Stimulated activated naive CD8-positive, alpha-beta T cell treated with anti-CD3 and anti-CD28 coated beads, Interleukin-15, amount 100 ng/mL, for 72 hours (primary cell): Measurements from ENCODE around the gene NCOA5.

ENCODE experiments used
- ATAC-seq: fragments of 150-1000 bp; cut with Tn5 transposase; 2 replicates; pipeline ENCODE4 v1.10.0; 2021; ENCODE audit warnings: mild to moderate bottlenecking, moderate library complexity
- DNase-seq, 2 donors: peaks; one replicate each; pipeline ENCODE4 v3.0.0; 2021 to 2022
- H3K27ac Mint-ChIP-seq, 2 donors: one replicate each; pipeline ENCODE4 v1.8.0; 2022; ENCODE audit warnings: mild to moderate bottlenecking in 2 of 2, mixed read lengths in 2 of 2, moderate library complexity in 2 of 2
- H3K27me3 Mint-ChIP-seq: one replicate; pipeline ENCODE4 v1.8.0; 2022; ENCODE audit warnings: mixed read lengths
- H3K4me1 Mint-ChIP-seq: one replicate; pipeline ENCODE4 v1.8.0; 2022; ENCODE audit warnings: mild to moderate bottlenecking, mixed read lengths
- H3K4me3 Mint-ChIP-seq, 2 donors: one replicate each; pipeline ENCODE4 v1.8.0; 2022; ENCODE audit warnings: mild to moderate bottlenecking in 2 of 2, mixed read lengths in 2 of 2, moderate library complexity in 1 of 2
- H3K9me3 Mint-ChIP-seq, 2 donors: one replicate each; pipeline ENCODE4 v1.8.0; 2022; ENCODE audit warnings: mixed read lengths in 2 of 2

NCOA5 gene

DNA sequence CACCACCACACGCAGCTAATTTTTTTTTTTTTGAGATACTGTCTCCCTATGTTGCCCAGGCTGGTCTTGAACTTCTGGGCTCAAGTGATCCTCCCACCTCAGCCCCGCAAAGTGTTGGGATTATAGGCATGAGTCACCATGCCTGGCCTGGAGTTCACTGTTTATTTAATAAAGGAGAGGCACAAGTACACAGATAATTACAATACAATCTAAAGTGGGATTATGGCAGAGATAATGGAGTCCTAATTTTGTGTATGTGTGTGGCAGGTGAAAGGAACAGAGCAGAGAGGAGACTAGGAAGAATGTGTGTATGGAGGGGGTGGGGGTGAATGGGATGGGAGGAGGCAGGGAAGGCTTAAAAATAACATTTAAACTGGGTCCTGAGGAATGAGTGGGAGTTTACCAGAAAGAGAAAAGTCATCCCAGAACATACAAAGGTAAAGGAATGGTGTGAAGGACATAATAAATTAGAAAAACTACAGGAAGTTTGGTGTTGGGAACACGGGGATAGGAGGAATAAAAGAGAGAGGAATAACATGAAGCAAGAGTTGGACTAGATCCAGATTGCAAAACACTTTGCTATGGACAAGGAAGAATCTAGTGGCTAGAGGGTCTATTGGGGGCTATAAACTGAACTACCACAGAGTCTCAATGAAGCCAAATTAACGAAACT lies 4.4 kb downstream of the NCOA5 start:
- Mint-ChIP-seq H3K4me3 (no peak overlapping the region), H3K4me1 (peaks cover 65% of the 10 kb centered on the region), H3K27ac (no peak overlapping the region), H3K9me3 (no peaks in the 10 kb centered on the region), H3K27me3 (no peaks in the 10 kb centered on the region)
- DNase-seq (no peak), ATAC-seq (no peak)

DNA sequence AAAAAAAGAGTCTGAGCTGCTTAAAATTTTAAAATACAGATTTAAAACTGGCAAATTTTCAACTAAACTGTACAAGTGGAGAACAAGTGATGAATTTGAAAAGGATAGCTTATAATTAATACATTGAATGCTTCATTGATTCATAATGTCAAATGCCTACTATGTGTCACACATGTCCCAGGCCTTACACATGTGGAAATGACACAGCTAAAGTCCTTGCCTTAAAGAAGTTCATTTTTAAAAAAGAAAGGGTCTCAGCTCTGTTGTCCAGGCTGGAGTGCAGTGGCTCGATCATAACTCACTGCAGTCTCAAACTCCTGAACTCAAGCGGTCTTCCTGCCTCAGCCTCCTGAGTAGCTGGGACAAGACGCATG lies 5.0 kb downstream of the NCOA5 start:
- ATAC-seq, result no peak
- H3K27me3 Mint-ChIP-seq, result no peaks in the 10 kb centered on the region
- no peaks in the 10 kb centered on the region for H3K9me3 Mint-ChIP-seq
- H3K27ac Mint-ChIP-seq, result no peak overlapping the region
- DNase-seq, result no peak
- H3K4me3 Mint-ChIP-seq, result no peak overlapping the region
- H3K4me1 Mint-ChIP-seq, result peaks cover 60% of the 10 kb centered on the region

DNA sequence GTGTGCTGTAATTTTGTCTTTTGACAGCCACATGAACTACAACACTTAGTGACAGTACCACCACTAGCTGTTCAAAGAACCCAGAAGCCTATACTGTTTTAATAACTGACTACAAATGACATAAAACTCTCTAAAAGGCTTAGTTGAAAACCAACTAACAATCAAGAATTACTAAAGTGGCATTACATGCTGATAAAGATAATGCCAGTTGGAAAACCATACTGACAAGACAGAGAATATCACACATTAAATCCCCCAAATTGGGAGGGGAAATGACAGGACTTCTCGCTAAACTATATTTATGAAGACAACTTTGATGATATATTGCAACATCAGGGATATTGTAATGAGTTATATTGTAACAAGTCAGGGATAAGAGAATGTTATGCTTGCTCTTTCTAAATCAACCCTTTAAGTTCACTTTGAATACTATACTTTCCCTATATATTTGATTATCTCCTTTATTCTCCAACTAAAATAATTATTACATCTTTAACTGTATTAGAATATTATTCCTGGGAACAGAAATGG lies 6.2 kb downstream of the NCOA5 start:
- H3K27ac Mint-ChIP-seq, result no peak overlapping the region

DNA sequence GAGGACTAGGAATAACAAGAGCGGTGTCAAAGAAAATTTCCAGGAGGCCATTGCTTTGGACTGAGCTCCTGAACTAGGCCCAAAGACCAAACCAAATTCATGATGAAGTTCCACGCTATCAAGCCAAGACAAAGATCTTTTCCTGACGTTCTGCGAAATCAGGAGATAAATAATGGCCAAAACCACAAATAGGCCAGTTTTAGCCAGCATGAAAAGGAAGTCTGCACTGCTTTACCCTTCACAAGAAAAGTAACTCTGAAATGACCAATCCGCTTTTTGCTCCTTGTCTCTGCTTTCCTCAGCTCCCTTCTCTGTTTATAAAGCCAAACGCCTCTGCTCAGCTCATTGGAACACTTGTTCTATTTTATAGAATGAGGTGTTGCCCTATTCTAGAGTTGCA lies 6.7 kb downstream of the NCOA5 start:
- H3K9me3 Mint-ChIP-seq, result no peaks in the 10 kb centered on the region
- peaks cover 55% of the 10 kb centered on the region for H3K4me1 Mint-ChIP-seq
- DNase-seq (no peak), ATAC-seq (no peak)
- no peak overlapping the region for H3K27ac Mint-ChIP-seq
- no peaks in the 10 kb centered on the region for H3K27me3 Mint-ChIP-seq
- H3K4me3 Mint-ChIP-seq, result no peak overlapping the region

More for the DNA sequence above, 6.2 kb downstream of the NCOA5 start:
- no peaks in the 10 kb centered on the region for H3K27me3 Mint-ChIP-seq
- ATAC-seq (no peak), DNase-seq (no peak)
- no peaks in the 10 kb centered on the region for H3K9me3 Mint-ChIP-seq
- peaks cover 60% of the 10 kb centered on the region for H3K4me1 Mint-ChIP-seq
- H3K4me3 Mint-ChIP-seq, result no peak overlapping the region

DNA sequence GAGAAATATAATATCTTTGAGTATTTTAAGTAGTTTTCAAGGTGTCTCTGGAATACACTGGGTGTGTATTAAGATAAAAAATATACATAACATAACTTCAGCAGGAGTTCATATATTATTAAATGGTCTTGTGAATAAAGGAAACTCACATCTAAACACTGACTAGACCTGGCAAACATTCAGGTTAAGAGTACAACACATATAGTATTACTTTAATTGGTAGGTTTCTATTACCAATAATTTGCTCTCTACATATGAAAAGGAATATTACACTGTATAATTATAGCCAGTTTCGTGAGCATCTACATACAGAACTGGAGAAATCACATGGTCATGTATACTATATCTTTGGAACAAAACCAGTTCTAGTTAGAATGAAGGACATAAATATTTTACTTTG lies 8.7 kb downstream of the NCOA5 start:
- H3K27me3 Mint-ChIP-seq, result no peaks in the 10 kb centered on the region
- DNase-seq (no peak), ATAC-seq (no peak)
- no peaks in the 10 kb centered on the region for H3K9me3 Mint-ChIP-seq
- H3K27ac Mint-ChIP-seq, result no peak overlapping the region
- peaks cover 34% of the 10 kb centered on the region for H3K4me1 Mint-ChIP-seq
- no peak overlapping the region for H3K4me3 Mint-ChIP-seq

DNA sequence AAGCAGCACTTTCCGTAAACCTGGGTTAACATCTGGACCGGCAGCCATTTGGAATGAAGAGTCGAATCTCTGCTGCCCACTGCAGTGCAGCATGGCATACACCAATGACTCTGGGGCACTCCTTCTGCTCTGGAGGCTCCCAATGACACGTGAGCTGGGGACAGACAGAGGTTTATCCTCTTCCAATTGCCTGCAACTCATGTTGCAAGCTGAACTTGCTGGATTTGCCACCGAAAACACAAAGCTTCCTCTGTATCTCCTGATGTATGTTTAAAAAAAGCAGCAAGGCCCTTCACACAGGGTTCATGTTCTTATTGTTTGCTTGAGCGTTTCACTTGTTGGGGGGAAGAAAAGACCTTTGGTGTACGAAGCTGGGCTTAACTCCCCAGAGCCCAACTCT lies 10.8 kb downstream of the NCOA5 start:
- H3K27me3 Mint-ChIP-seq, result no peaks in the 10 kb centered on the region
- DNase-seq (no peak), ATAC-seq (no peak)
- H3K4me1 Mint-ChIP-seq, result peaks cover 15% of the 10 kb centered on the region
- H3K27ac Mint-ChIP-seq, result no peak overlapping the region
- H3K4me3 Mint-ChIP-seq, result no peak overlapping the region
- no peaks in the 10 kb centered on the region for H3K9me3 Mint-ChIP-seq

DNA sequence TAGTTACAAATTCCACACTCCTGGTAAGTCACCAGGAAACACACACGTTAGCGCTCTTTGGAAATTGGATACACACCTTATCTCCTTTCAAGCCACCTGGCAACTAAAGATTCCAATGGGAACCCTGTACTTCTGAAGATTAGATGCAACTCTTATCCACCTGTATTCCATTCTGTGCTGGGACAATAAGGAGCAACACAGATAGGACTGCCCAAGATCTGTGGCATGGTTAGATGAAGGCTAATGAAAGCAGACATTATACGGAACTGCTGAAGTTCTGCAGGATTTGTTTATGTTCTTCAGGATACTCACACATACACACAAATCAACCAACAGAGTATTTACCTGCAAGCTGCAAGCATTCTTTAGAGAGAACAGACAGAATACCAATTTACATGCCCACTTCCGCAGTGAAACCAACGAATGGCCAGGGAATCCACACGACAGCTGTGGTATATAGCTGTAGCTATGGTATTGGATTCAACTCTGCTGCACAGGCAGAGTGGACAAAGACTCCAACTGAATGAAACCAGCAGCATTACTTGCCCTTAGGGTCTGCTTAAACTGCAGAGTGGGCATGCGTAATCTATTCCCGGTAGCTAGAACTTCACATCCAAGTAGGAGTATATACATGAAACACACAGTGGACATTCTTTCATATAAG lies 12.0 kb downstream of the NCOA5 start:
- DNase-seq (no peak), ATAC-seq (no peak)
- Mint-ChIP-seq H3K9me3 (no peaks in the 10 kb centered on the region), H3K27ac (no peak overlapping the region), H3K4me3 (no peak overlapping the region), H3K4me1 (peaks cover 6% of the 10 kb centered on the region), H3K27me3 (no peaks in the 10 kb centered on the region)

DNA sequence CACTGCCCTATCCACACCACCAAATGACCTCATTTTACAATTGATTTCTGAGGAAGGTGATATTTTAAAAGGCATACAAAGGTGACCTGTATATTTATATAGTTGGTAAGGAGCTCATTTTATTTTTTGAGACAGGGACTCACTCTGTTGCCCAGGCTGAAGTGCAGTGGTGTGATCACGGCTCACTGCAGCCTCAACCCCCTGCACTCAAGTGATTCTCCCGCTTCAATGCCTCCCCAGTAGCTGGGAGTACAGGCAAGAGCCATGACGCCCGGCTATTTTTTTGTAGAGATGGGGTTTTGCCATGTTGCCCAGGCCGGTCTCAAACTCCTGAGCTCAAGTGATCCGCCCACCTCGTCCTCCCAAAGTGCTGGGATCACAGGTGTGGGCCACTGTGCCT lies 13.0 kb downstream of the NCOA5 start:
- H3K27ac Mint-ChIP-seq, result no peak overlapping the region
- no peak overlapping the region for H3K4me3 Mint-ChIP-seq
- ATAC-seq (no peak), DNase-seq (no peak)
- no peaks in the 10 kb centered on the region for H3K27me3 Mint-ChIP-seq
- no peaks in the 10 kb centered on the region for H3K4me1 Mint-ChIP-seq
- no peaks in the 10 kb centered on the region for H3K9me3 Mint-ChIP-seq

DNA sequence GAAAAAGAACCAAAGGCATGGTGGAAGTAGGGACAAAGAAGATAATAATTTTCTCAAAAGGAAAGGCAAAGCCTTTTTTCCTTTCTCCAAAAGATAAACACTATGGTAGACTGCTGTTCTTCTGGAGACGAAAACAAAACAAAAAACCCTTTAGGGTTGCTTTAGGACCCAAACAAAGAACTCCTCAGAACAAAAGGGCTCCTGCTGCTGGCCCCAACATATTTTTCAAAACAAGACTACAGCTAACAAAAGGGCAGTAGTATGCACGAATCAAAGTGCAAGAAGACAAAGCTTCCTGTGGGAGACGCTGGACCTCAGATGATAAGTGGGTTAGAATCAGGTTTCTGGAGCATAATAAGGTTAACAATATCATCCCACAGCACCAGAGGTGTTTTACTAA lies 15.8 kb downstream of the NCOA5 start:
- Mint-ChIP-seq H3K27me3 (no peaks in the 10 kb centered on the region), H3K4me1 (no peaks in the 10 kb centered on the region), H3K27ac (no peak overlapping the region), H3K9me3 (no peaks in the 10 kb centered on the region), H3K4me3 (no peak overlapping the region)
- no peak for ATAC-seq
- DNase-seq, result no peak

DNA sequence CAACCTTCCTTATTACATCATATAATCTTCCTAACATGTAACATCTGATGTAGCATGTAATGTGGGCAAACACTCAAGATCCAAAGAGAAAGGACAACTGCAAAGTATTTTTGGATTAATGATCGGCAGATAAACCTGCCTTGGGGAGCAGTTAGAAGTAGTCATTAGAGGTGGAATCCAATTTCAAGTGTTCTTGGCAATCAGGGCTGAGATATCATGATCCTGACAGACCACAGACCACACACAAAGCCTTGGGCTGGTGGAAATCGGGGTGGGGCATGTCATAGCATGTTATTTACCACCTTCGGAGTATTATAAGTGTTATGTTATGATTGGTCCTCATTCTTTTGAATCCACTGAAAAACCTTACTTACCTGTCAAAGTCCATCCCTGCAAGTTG lies 16.3 kb downstream of the NCOA5 start:
- H3K4me3 Mint-ChIP-seq, result no peak overlapping the region
- no peaks in the 10 kb centered on the region for H3K27me3 Mint-ChIP-seq
- no peak for DNase-seq
- no peaks in the 10 kb centered on the region for H3K9me3 Mint-ChIP-seq
- no peak overlapping the region for H3K27ac Mint-ChIP-seq
- no peaks in the 10 kb centered on the region for H3K4me1 Mint-ChIP-seq
- ATAC-seq, result no peak

DNA sequence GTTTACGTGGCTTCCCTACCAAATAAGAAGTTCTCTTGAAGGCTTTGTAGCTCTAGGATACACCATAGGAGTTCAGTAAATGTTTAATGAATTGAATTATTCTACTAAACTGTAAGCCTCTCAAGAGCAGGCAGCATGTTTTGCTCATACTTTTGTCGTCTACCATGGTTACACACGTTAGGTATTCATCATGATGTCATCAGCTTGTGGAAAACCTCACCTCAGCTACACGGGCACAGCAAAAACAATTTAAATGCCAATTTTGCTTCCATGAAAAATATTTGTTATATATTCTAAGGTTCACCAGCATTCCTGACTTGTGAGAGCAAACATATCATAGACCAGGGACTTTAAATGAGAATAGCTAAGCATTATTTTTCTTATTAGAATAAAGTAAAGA lies 16.7 kb downstream of the NCOA5 start:
- DNase-seq, result no peak
- Mint-ChIP-seq H3K27ac (no peak overlapping the region), H3K27me3 (no peaks in the 10 kb centered on the region), H3K9me3 (no peaks in the 10 kb centered on the region), H3K4me1 (no peaks in the 10 kb centered on the region), H3K4me3 (no peak overlapping the region)
- ATAC-seq, result no peak

DNA sequence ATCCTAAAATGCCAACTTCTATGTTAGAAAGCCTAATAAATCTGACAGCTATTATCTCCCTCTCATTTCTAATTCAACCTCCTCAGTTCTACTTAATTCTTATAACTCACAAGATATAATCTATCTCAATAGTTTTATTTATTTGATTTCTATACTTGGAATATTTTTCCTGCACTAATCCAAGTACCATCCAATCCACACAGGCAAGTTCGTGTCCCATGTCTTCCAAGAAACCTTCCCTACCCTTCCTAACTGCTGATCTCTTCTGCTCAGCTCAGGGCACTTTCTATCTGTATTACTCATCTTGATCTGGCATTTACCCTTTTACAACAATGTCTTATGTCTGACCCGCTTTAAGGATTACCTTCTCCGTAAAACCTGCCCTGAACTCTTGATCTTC lies 18.2 kb downstream of the NCOA5 start:
- no peak overlapping the region for H3K27ac Mint-ChIP-seq
- H3K4me1 Mint-ChIP-seq, result no peaks in the 10 kb centered on the region
- H3K9me3 Mint-ChIP-seq, result no peaks in the 10 kb centered on the region
- no peak for DNase-seq
- no peak overlapping the region for H3K4me3 Mint-ChIP-seq
- H3K27me3 Mint-ChIP-seq, result no peaks in the 10 kb centered on the region
- no peak for ATAC-seq

DNA sequence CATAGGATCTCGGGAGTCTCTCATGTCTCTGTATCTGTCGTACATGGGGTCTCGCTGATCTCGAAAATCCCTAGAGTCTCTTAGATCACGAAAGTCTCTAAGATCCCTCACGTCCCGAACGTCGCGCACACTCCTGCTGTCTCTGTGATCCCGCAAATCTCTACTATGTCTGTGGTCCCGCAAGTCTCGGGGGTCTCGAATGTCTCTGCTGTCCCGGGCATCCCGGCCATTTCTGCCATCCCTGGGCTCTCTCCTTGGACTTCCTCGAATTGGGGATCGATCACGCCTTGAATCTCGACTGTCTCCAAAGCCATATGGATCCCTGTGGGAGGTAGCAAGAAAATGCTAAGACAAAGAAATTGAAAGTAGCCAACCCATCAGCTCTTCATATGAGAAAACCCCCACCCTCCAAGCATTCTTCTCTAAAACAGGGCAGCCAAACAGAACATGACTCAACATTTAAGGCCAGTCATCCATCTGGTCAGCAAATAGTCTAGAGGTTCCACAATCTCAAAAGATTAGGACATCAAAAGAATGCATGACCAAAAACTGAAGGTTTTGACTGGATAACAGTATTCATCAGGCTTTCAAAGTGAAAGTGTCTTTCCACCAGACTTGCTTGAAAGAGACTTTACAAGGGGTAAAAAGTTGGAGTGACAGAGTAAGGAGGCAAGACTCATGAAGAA lies 19.4 kb downstream of the NCOA5 start:
- Mint-ChIP-seq H3K9me3 (no peaks in the 10 kb centered on the region), H3K27ac (no peak overlapping the region), H3K27me3 (no peaks in the 10 kb centered on the region), H3K4me3 (no peak overlapping the region), H3K4me1 (peaks cover 3% of the 10 kb centered on the region)
- ATAC-seq, result no peak
- DNase-seq, result no peak

DNA sequence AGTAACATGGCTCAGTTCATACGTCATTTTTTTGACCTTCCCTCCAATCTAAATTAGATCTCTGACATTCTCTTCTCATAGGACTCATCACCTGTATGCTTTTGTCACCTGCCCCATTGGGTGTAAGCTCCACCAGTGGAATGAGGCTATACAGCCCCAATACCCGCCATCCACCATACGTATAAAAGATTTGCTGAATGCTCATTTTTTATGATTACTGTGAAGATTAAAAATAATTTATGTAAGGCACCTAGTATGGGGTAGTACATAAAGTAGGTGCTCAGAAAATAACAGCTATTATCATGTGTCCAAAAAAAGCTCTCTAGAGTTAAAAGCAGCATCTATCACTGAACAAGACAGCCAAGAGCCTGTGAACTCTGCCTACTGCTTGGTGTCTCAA lies 24.1 kb downstream of the NCOA5 start:
- no peak for DNase-seq
- no peak overlapping the region for H3K27ac Mint-ChIP-seq
- no peak for ATAC-seq
- peaks cover 48% of the 10 kb centered on the region for H3K4me1 Mint-ChIP-seq
- no peaks in the 10 kb centered on the region for H3K27me3 Mint-ChIP-seq
- no peaks in the 10 kb centered on the region for H3K9me3 Mint-ChIP-seq
- no peak overlapping the region for H3K4me3 Mint-ChIP-seq

DNA sequence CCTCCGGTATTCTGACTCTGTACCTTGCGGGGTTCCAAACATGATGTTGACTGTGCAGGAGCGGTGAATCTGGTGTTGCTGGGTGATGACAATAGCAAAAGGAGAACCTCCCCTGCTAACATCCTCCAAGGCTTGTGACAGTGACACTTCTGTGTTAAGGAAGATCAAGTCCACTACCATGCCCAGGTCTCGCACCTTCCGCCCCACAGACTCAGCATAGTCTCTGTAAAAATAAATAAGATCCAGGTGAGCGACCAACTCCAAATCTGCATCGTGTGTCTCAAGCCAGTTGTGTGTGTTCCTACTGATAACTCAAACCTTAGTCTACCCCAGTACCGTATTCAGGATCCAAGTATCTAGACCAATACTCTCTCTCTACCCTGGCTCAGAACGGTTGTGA lies 24.8 kb downstream of the NCOA5 start:
- ATAC-seq (no peak), DNase-seq (no peak)
- H3K27ac Mint-ChIP-seq, result no peak overlapping the region
- no peak overlapping the region for H3K4me3 Mint-ChIP-seq
- peaks cover 55% of the 10 kb centered on the region for H3K4me1 Mint-ChIP-seq
- H3K9me3 Mint-ChIP-seq, result no peaks in the 10 kb centered on the region
- H3K27me3 Mint-ChIP-seq, result no peaks in the 10 kb centered on the region

DNA sequence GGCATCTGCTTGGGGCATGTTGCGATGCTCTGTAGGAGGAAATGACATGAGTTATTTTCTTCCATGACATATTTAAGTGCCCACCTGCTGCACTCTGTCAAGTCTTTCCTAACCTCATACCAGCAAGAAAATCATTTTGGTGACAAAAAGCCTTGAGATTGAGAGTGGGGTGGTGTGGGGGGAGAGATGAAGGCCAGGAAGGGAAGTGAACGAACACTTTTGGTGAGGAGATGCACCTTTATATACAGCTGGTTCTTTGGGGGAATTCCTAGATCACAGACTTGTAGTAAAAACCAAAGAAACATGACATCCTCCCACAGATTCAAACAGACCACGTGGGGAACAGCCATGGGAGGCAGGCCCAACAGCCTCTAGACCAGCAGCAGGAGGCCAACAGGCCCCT lies 26.1 kb downstream of the NCOA5 start:
- H3K4me3 Mint-ChIP-seq, result peak overlapping the region; percentile 5 to 21
- H3K27me3 Mint-ChIP-seq, result peaks cover 7% of the 10 kb centered on the region
- H3K4me1 Mint-ChIP-seq, result peaks cover 65% of the 10 kb centered on the region
- peak in 1 of 2 donors; percentile 26 for DNase-seq
- no peaks in the 10 kb centered on the region for H3K9me3 Mint-ChIP-seq
- peak; percentile 85 for ATAC-seq
- H3K27ac Mint-ChIP-seq, result peak overlapping the region in 1 of 2 donors; percentile 88
